Measurements from ENCODE around the gene TYW1.
"Not testable (repeated sequence)": the region's sequence is repeated elsewhere in the genome, so short reads cannot be mapped to it uniquely, and the experiment has no call there.

DNA sequence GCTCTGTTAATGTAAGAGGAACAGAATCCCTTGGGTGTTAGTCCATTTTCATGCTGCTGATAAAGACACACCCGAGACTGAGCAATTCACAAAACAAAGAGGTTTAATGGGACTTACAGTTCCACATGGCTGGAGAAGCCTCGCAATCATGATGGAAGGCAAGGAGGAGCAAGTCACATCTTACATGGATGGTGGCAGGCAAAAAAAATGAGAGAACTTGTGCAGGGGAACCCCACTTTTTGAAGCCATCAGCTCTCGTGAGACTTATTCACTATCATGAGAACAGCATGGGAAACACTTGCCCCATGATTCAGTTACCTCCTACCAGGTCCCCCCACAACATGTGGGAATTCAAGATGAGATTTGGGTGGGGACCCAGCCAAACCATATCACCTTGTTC lies 143.2 kb downstream of the TYW1 start:
- TF ChIP-seq, protein P1, sequence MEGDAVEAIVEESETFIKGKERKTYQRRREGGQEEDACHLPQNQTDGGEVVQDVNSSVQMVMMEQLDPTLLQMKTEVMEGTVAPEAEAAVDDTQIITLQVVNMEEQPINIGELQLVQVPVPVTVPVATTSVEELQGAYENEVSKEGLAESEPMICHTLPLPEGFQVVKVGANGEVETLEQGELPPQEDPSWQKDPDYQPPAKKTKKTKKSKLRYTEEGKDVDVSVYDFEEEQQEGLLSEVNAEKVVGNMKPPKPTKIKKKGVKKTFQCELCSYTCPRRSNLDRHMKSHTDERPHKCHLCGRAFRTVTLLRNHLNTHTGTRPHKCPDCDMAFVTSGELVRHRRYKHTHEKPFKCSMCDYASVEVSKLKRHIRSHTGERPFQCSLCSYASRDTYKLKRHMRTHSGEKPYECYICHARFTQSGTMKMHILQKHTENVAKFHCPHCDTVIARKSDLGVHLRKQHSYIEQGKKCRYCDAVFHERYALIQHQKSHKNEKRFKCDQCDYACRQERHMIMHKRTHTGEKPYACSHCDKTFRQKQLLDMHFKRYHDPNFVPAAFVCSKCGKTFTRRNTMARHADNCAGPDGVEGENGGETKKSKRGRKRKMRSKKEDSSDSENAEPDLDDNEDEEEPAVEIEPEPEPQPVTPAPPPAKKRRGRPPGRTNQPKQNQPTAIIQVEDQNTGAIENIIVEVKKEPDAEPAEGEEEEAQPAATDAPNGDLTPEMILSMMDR (IDR thresholded peaks at IDR 0.05), result not testable (repeated sequence)
- not testable (repeated sequence) for TF ChIP-seq POLR2A (IDR thresholded peaks at IDR 0.05)
